Fibroblast of skin of abdomen (primary cell): ENCODE results near the gene CLCNKA.

Experiments
- DNase-seq: peaks from one replicate; pipeline ENCODE4 v3.0.0-alpha.2; 2013

Gene CLCNKA

DNA sequence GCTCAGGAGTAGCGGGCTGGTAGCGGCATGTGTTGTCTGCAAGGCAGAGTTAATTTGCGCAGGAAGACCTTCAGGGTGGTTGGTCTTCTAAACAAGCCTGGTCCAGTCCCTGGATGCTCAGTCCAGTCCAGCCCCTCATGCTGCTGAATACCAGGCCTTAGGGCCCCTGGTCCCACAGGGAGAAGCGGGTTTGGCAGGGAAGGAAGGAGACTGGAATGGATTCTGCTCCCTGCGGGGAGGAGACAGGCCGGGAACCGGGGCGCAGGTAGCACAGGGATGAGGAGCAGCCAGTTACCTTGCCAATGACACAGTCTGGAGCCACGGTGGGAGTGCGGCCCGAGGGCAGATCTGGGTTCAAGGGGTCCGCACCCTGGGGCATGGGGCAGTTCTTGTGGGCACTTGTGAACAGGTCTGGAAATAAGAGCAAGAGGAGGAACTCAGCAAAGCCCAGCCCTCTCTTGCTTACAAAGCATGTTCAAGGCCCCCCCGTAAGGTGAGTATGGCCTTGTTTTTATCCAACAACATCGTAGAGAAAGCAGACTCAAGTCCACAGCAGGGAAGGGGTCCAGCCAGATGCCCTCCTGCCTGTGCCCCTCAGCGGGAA lies 41.5 kb downstream of the CLCNKA start:
- DNase-seq, result no peak

GRCh38 chr1:16063921-16064320 lies 42.1 kb downstream of the CLCNKA start:
- no peak for DNase-seq

- no peak for DNase-seq
These were observed 42.9 kb downstream of the CLCNKA start for GRCh38 chr1:16064536-16065268.

DNA sequence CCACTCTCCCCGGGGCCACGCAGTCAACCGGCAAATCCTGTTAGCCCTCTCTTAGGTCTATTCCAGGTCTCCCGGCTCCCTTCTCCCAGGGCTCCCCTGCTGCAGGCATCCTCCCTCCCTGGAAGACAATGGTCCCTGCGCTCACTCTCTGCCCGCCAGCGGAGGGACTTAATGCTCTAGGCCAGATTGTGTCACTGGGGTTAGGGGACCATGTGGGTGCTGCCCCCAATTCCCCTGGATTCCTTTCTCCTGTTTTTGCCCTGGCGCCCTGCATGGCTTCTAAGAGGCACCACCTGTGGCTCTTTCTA lies 43.4 kb downstream of the CLCNKA start:
- DNase-seq, result no peak

- no peak for DNase-seq
These were observed 44.4 kb downstream of the CLCNKA start for GRCh38 chr1:16066245-16066644.

GRCh38 chr1:16067127-16067768 lies 45.4 kb downstream of the CLCNKA start:
- no peak for DNase-seq

DNA sequence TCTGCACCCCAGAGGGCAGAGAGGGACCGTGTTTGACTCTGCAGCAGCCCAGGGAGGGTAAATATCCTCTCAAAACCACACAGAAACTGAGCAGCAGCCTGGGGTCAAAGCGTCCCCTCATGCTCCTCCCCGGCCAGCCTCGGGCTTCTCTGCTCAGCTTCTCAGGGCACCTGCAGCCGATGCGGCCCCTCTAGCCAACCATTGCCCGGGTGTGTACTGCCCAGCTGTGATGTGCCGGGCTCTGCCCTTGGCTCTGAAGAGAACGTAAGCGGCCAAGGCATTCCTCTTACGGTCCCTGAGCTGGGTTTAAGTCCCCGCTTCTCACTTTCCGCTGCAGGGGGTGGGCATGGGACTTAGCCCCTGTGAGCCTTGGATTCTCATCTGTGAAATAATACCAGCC lies 46.1 kb downstream of the CLCNKA start:
- no peak for DNase-seq

- DNase-seq, result no peak
These were observed 46.8 kb downstream of the CLCNKA start for GRCh38 chr1:16068356-16069270.

DNA sequence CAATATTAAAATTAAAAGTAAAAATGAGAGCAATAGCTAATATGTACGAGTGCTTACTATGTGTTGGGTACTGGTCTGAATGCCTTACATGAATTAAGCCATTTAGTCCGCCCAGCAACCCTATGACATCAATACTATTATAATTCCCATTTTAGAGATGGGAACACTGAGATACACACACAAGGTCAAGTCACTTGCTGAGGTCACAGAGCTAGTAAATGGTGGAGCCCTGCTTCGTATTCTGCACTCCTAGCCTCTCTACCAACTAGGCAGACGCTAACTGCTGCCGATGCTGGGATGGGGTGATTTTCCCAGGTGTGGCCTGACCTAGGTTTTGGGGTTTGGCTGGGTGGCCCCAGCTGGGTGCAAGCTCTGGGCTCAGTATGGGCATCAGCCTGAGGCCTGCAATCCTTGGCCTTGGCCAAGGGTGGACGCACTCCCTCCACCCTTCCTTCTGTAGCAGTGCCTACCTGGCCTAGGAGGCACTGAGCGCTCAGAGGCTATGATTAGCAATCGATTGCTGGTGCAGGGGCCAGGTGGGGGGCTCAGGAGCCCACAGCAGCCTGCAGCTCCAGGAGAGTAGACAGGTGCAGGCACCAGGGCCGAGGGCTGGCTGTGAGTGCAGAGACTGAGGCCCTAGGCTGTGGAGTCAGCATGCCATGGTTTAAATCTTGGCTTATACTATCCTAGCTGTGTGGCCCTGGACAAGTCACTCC lies 49.0 kb downstream of the CLCNKA start:
- DNase-seq, result no peak

- DNase-seq, result no peak
These were observed 49.8 kb downstream of the CLCNKA start for GRCh38 chr1:16071614-16072013.

GRCh38 chr1:16072095-16072494 lies 50.3 kb downstream of the CLCNKA start:
- DNase-seq, result no peak

- no peak for DNase-seq
These were observed 51.0 kb downstream of the CLCNKA start for GRCh38 chr1:16072616-16073484.

- no peak for DNase-seq
These were observed 51.8 kb downstream of the CLCNKA start, which contains the start of gene FAM131C for GRCh38 chr1:16073490-16074119. Gene FAM131C (minus strand): TSS chr1:16073651. CDS start chr1:16073442, 209 bp downstream.

DNA sequence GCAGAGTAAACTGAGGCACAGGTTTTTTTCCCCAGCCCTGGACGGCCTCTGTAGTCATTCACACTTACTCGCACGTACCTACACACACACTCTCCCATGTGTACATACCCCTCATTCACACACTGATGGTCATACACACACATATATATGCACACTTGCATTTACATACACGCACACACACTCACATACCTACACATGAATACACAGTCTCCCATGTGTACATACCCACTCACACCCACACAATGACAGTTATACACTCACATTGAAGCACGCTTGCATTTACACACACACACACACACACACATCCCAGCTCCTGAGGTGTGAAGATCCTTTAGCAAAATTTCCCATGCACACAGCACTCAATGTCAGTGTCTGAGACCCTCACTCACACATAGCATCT lies 52.4 kb downstream of the CLCNKA start:
- no peak for DNase-seq

- DNase-seq, result peak; percentile 63
These were observed 53.6 kb downstream of the CLCNKA start for GRCh38 chr1:16075337-16076030.

DNA sequence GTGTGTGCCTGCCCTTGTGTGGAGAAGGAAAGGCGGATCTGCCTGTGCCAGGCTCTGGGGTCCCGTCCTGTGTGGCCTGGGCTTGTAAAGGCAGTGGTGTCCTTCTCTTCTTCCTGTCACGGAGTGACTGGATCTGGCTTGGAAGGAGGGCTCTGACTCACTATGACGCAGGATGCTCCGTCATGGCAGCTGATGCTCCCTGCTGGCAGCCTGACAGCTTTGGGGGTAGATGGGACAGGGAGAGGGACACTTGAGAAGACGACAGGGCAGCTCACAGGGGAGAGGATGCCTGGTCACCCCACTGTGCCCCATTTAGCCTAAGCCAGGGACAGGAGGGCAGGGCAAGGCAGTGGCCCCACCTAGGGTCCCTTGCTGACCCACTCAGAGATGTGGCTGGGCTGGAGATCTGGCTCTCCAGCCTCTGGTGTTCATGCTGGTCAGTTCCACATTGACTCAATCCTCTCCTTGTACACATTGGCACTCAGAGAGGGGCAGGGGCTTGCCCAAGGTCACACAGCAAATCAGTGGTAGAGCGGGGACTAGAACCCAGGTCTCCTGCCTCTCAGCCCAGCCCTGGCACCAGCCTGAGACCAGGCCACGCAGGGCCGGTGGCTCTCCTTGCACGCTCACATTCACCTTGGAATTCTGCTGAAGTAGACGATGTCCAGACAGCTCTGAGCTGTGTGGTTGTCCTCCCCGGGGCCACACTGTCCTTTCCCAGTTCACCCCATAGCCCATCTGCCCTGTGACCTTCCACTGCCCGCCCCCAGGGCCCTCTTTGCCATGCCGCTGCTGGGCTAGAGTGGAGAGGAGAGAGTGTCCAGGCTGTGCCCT lies 54.4 kb downstream of the CLCNKA start:
- DNase-seq, result peak; percentile 92

DNA sequence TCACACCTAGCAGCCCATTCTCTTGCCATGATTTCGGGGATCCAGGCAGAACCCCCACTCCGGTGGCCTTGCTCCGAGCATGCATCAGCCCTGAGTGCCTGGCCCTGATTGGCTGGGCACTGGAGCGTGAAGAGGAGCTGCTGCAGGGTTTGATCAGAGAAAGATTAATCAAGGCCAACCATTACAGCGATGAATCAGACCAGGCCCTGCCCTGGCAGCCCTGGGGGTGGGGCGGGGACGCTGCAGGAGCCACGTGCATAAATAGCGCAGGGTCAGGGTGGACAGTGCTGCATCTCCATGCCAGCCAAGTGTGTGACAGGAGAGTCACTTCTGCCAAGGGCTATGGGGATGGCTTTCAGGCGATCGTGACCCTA lies 55.0 kb downstream of the CLCNKA start:
- peak; percentile 57 for DNase-seq

DNA sequence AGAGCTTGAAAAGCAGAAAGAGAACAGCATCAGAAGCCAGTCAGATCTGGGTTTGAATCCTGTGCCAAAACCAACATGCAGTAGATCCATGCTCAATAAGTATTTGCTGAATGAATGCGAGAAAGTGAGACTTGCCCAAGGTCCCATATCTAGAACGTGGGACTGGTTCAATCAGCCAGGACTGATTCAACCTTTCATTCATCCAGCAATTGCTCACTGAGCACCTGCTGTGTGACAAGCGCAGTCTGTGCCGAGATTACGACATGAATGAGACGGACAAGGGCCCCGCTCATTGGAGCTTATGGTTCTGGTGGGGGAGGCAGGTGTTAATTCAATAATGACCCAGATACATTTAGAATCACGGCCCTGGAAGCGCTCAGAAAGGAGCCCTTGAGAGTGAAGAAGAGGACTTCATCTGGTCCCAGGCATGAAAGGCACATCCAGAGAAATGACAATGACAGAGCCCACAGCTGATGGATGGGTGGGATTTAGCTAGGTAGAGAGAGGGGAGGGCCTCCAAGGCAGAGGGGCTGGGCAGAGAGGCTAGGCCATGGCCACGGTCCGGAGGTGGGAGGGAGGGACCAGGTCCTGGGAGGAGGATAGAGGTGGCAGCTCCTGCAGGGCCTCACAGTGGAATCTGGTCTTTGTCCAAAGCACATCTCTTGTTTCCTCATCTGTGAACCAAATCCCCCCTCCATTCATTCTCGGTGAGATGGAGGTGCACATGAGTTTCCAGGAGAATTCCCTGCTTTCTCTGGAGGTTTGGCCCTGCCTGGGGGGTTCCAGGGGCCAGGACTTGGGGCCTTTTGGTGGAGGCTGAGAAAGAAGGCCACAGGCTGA lies 55.8 kb downstream of the CLCNKA start:
- DNase-seq, result no peak
